Type B pancreatic cell (in vitro differentiated cells): ENCODE data around the gene MYH1. TPM values are rescaled to one million over a fixed set of nuclear protein-coding genes. Genes with fewer than 3 reads are reported as not detected.

ENCODE experiments used
- DNase-seq: peaks from one replicate; pipeline ENCODE4 v3.0.0; 2021; ENCODE audit warnings: mixed read lengths; ENCODE audit not compliant: unreplicated experiment; ENCODE audit errors: extremely low spot score
- H3K27ac Mint-ChIP-seq: 2 replicates; pipeline ENCODE4 v1.8.0; 2021; ENCODE audit warnings: mild to moderate bottlenecking, mixed read lengths
- H3K27me3 Mint-ChIP-seq: 2 replicates; pipeline ENCODE4 v1.8.0; 2021; ENCODE audit warnings: mixed read lengths
- H3K36me3 Mint-ChIP-seq: 2 replicates; pipeline ENCODE4 v1.8.0; 2021; ENCODE audit warnings: mixed read lengths
- H3K4me1 Mint-ChIP-seq: one replicate; pipeline ENCODE4 v1.8.0; 2021; ENCODE audit warnings: mixed read lengths; ENCODE audit not compliant: unreplicated experiment
- H3K4me3 Mint-ChIP-seq: 2 replicates; pipeline ENCODE4 v1.8.0; 2021; ENCODE audit warnings: mild to moderate bottlenecking, mixed read lengths
- H3K9me3 Mint-ChIP-seq: 2 replicates; pipeline ENCODE4 v1.8.0; 2021; ENCODE audit warnings: mixed read lengths
- total RNA-seq: library from RNA; stranded (reverse); gene quantifications from 2 replicates; pipeline ENCODE4 v1.2.1, GENCODE V29; 2021; ENCODE audit warnings: low replicate concordance
- TF ChIP-seq, protein P1 (sequence below): fragments of 200-600 bp; sonication (generic); conservative IDR thresholded peaks from 2 replicates; pipeline ENCODE4 v1.5.0; 2021; ENCODE audit warnings: antibody characterized with exemption, mild to moderate bottlenecking

Gene MYH1
- total RNA-seq, 1 donor from 2014 or later = not detected

DNA sequence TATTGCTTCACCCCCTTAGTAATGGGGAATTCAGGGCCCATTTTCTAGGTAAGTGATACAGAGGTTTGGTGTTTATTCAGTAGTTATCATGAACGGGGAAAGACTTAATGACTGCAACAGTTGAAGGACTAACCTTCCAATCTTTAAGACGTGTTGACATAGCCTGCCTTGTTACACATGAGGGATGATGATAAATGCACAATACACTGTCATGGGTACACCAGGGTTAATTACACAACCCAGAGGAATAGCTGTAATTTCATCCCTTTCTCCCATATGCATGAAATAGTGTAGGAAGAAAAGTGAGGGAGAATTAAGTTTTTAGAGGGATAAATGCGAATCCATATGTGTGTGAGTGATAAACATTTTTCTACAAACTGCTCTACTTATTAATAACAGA, 59.6 kb downstream of the MYH1 start:
- no peak overlapping the region for H3K4me3 Mint-ChIP-seq
- TF ChIP-seq, protein P1, sequence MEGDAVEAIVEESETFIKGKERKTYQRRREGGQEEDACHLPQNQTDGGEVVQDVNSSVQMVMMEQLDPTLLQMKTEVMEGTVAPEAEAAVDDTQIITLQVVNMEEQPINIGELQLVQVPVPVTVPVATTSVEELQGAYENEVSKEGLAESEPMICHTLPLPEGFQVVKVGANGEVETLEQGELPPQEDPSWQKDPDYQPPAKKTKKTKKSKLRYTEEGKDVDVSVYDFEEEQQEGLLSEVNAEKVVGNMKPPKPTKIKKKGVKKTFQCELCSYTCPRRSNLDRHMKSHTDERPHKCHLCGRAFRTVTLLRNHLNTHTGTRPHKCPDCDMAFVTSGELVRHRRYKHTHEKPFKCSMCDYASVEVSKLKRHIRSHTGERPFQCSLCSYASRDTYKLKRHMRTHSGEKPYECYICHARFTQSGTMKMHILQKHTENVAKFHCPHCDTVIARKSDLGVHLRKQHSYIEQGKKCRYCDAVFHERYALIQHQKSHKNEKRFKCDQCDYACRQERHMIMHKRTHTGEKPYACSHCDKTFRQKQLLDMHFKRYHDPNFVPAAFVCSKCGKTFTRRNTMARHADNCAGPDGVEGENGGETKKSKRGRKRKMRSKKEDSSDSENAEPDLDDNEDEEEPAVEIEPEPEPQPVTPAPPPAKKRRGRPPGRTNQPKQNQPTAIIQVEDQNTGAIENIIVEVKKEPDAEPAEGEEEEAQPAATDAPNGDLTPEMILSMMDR = no peak
- no peak for DNase-seq
- H3K27me3 Mint-ChIP-seq = peaks cover 67% of the 10 kb centered on the region
- no peak overlapping the region for H3K27ac Mint-ChIP-seq
- no peaks in the 10 kb centered on the region for H3K36me3 Mint-ChIP-seq
- H3K9me3 Mint-ChIP-seq = no peaks in the 10 kb centered on the region
- no peaks in the 10 kb centered on the region for H3K4me1 Mint-ChIP-seq

DNA sequence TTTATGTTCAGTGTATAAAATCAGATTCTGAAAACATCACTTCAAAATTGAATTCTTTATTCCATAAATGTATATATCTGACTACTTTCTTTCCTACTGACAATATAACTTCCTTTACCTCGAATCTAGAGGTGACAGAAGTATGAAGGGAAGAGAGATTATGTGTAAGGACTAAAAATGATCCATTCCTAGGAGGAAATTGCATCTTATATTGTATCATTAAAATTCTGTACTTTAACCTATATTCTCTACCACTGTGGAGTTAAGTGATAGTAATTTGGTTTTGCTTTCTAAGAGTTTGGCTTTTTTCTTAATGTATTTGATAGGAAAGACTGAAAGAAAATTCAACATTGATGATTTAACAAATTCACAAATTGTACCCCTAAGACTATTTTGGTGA, 60.4 kb downstream of the MYH1 start:
- Mint-ChIP-seq H3K9me3 (no peaks in the 10 kb centered on the region), H3K4me3 (no peak overlapping the region), H3K27ac (no peak overlapping the region), H3K4me1 (no peaks in the 10 kb centered on the region), H3K27me3 (peaks cover 68% of the 10 kb centered on the region), H3K36me3 (no peaks in the 10 kb centered on the region)
- TF ChIP-seq, protein P1 = no peak
- no peak for DNase-seq

DNA sequence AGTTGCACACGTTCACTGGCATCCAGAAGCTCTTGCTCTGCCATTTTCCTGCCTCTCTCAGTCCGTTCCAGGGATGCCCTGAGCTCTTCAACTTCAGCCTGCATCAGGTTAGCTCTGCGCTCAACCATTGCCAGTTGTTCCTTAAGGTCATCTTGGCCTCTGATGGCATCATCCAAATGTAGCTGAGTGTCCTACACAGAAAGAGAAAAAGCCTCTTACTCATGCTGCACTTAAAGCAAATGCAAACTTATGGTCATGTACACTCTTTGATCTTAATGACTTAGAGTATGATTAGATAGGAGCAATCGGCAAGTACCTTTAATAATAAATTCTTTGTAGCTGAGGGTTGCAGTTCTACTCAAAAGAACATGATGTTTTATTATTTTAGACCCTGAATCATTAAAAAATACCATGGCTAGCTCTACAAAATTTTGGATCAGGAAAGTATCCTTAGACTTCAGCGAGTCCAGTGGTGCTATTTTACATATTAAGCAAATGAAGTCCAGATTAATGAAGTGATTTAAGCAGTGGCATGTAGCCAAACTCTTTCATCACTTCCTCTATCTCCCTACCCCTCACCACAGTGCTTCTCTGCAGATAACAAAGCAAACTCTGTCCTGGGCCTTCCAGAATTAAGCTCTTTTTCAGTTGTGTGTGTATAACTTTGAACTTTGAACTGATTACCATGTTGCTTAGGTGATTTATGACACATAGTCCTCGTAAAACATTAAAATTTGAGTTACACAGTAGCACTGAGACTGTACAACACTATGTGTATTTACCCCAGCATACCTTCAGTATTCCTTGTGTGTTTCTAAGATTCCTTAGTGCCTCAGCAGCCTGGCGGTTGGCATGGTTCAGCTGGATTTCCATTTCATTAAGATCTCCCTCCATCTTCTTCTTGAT, 71.1 kb downstream of the MYH1 start:
- TF ChIP-seq, protein P1 = no peak
- Mint-ChIP-seq H3K9me3 (no peaks in the 10 kb centered on the region), H3K4me1 (no peaks in the 10 kb centered on the region), H3K4me3 (no peak overlapping the region), H3K36me3 (no peaks in the 10 kb centered on the region), H3K27ac (no peak overlapping the region), H3K27me3 (peaks cover 43% of the 10 kb centered on the region)
- DNase-seq = no peak

Other genes starting within 250 kb of the MYH1 start
- not detected in 2 replicates for gene MYH13, start 145.5 kb downstream of the MYH1 start, total RNA-seq
- gene MYH8, start 96.6 kb downstream of the MYH1 start, total RNA-seq = 0.05 and 0.68 TPM in 2 replicates
- 0.12 TPM in 2 replicates for gene MYH4, start 49.0 kb downstream of the MYH1 start, total RNA-seq
- gene MYH2, start 31.1 kb upstream of the MYH1 start, total RNA-seq = not detected in 2 replicates
- gene MYH3, start 138.8 kb upstream of the MYH1 start, total RNA-seq = 2.4 and 11.2 TPM in 2 replicates
- 34.4 and 35.1 TPM in 2 replicates for gene SCO1, start 179.0 kb upstream of the MYH1 start, total RNA-seq
- 7.8 and 9.7 TPM in 2 replicates for gene ADPRM, start 179.1 kb upstream of the MYH1 start, total RNA-seq
- 3.8 and 7.6 TPM in 2 replicates for gene TMEM220, start 211.5 kb upstream of the MYH1 start, total RNA-seq